ENCODE measurements around the gene MUC16. TPM values are rescaled to one million over a fixed set of nuclear protein-coding genes. Genes with fewer than 3 reads are reported as not detected.

Gene MUC16
- total RNA-seq, 1 donor from 2014 or later, result not detected

- Mint-ChIP-seq H3K9me3 (ENCODE audit: unreplicated experiment) (peaks cover 49% of the 10 kb centered on the region), H3K27me3 (ENCODE audit: unreplicated experiment) (no peaks in the 10 kb centered on the region), H3K4me3 (ENCODE audit: unreplicated experiment) (no peak overlapping the region), H3K36me3 (ENCODE audit: low read depth, unreplicated experiment) (peaks cover 14% of the 10 kb centered on the region), H3K4me1 (ENCODE audit: unreplicated experiment) (no peaks in the 10 kb centered on the region), H3K27ac (ENCODE audit: unreplicated experiment) (no peak overlapping the region)
- TF ChIP-seq, protein P1, sequence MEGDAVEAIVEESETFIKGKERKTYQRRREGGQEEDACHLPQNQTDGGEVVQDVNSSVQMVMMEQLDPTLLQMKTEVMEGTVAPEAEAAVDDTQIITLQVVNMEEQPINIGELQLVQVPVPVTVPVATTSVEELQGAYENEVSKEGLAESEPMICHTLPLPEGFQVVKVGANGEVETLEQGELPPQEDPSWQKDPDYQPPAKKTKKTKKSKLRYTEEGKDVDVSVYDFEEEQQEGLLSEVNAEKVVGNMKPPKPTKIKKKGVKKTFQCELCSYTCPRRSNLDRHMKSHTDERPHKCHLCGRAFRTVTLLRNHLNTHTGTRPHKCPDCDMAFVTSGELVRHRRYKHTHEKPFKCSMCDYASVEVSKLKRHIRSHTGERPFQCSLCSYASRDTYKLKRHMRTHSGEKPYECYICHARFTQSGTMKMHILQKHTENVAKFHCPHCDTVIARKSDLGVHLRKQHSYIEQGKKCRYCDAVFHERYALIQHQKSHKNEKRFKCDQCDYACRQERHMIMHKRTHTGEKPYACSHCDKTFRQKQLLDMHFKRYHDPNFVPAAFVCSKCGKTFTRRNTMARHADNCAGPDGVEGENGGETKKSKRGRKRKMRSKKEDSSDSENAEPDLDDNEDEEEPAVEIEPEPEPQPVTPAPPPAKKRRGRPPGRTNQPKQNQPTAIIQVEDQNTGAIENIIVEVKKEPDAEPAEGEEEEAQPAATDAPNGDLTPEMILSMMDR (IDR thresholded peaks at IDR 0.05; ENCODE audit: unreplicated experiment), result no peak
- DNase-seq (ENCODE audit: low spot score), result no peak
Observed at GRCh38 chr19:9041023-9041422, 30.8 kb upstream of the MUC16 start.

DNA sequence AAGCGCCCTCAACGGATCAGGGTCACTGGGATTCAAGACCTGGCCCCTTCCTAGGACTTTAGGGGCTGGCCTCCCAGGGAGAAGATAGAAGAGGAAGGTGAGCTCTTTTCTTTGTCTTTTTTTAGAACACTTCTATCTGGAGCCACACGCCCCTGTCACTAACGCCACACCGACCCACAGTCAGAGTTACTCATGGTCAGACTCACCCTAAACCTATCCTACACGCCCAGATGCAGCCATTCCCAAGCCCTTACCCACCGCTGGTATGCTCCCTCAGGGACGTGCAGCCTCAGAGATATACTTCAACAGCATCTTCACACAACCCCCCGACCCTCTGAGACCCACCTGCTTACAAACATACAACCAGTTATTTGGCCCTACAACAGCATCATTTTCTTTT, 29.9 kb upstream of the MUC16 start:
- no peak for DNase-seq (ENCODE audit: low spot score)
- H3K36me3 Mint-ChIP-seq (ENCODE audit: low read depth, unreplicated experiment), result peaks cover 19% of the 10 kb centered on the region
- peaks cover 2% of the 10 kb centered on the region for H3K27me3 Mint-ChIP-seq (ENCODE audit: unreplicated experiment)
- H3K4me1 Mint-ChIP-seq (ENCODE audit: unreplicated experiment), result no peaks in the 10 kb centered on the region
- TF ChIP-seq, protein P1 (IDR thresholded peaks at IDR 0.05; ENCODE audit: unreplicated experiment), result no peak
- no peak overlapping the region for H3K27ac Mint-ChIP-seq (ENCODE audit: unreplicated experiment)
- H3K9me3 Mint-ChIP-seq (ENCODE audit: unreplicated experiment), result peaks cover 53% of the 10 kb centered on the region
- H3K4me3 Mint-ChIP-seq (ENCODE audit: unreplicated experiment), result no peak overlapping the region

DNA sequence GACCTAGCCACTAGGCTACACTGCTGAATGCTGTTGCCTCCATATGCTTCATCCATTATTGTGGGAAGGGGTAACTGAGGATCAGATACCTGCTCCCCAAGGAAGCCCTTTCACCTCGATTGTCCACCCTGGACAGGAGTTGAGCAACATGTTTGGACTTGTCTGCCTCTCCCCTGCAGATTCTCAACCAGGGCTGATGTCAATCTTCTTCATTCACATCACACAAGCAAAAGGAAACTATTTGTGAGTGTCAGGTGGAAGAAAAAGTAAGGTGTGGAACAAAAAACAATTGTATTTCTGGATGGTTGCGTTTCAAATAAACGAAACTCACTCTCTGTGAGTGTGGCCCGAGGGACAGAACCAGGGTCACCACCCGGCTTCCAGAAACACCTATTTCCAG, 29.5 kb upstream of the MUC16 start:
- Mint-ChIP-seq H3K4me1 (ENCODE audit: unreplicated experiment) (no peaks in the 10 kb centered on the region), H3K9me3 (ENCODE audit: unreplicated experiment) (peaks cover 53% of the 10 kb centered on the region), H3K27ac (ENCODE audit: unreplicated experiment) (no peak overlapping the region), H3K27me3 (ENCODE audit: unreplicated experiment) (peaks cover 2% of the 10 kb centered on the region), H3K36me3 (ENCODE audit: low read depth, unreplicated experiment) (peaks cover 19% of the 10 kb centered on the region), H3K4me3 (ENCODE audit: unreplicated experiment) (no peak overlapping the region)
- TF ChIP-seq, protein P1 (IDR thresholded peaks at IDR 0.05; ENCODE audit: unreplicated experiment), result no peak
- no peak for DNase-seq (ENCODE audit: low spot score)

DNA sequence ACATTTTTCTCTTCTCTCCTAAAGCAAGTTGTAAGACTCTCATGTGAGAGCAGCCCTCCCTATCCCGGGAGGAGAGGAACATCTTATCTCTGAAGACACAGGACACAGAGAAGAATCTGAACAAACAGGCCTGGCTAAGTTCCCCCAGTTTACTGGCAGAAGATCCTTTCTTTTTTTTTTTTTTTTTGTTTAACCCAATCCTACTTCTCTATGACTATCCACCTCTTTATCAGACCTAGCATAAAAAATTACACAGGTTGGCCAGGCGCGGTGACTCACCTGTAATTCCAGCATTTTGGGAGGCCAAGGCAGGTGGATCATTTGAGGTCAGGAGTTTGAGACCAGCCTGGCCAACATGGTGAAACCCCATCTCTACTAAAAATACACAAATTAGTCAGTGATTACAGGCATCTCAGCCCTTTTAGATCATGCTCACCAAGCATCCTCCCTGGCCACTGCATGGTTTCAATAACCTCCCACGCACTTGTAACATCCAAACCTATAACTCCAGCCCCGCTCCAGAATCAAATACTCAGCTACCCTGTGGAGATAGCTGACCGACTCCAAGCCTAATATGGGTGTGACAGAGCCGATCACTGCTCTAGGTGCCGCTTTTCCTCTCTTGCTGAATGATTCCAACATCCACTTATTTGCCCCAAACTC, 27.3 kb upstream of the MUC16 start:
- no peak for DNase-seq (ENCODE audit: low spot score)
- Mint-ChIP-seq H3K36me3 (ENCODE audit: low read depth, unreplicated experiment) (peaks cover 15% of the 10 kb centered on the region), H3K4me1 (ENCODE audit: unreplicated experiment) (no peaks in the 10 kb centered on the region), H3K9me3 (ENCODE audit: unreplicated experiment) (peaks cover 41% of the 10 kb centered on the region), H3K4me3 (ENCODE audit: unreplicated experiment) (no peak overlapping the region), H3K27me3 (ENCODE audit: unreplicated experiment) (peaks cover 4% of the 10 kb centered on the region), H3K27ac (ENCODE audit: unreplicated experiment) (no peak overlapping the region)
- TF ChIP-seq, protein P1 (IDR thresholded peaks at IDR 0.05; ENCODE audit: unreplicated experiment), result no peak

DNA sequence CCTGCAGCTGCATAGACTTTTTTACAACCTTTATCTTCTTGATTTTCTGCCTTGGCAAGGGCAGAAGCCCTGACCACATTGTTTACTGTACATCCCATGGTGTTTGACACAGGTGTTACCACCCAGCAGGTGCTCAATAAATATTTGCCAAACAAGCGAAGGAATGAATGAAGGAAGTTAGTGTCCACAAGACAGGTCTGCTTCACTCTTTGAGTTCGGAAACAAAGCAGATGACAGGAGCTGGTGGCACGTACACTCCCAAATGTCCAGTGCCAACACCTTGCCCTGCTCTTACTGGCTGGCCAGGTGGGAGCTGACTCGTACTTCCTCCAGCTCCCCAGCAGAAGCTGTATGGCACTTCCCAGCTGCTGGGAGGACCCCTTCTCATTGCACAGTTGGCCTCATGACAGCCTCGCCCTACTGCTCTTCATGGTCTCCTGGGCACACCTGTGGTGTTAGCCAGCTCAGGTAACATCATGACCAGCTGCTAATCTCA, 22.0 kb upstream of the MUC16 start:
- H3K27me3 Mint-ChIP-seq (ENCODE audit: unreplicated experiment), result peaks cover 6% of the 10 kb centered on the region
- no peaks in the 10 kb centered on the region for H3K4me1 Mint-ChIP-seq (ENCODE audit: unreplicated experiment)
- peaks cover 23% of the 10 kb centered on the region for H3K9me3 Mint-ChIP-seq (ENCODE audit: unreplicated experiment)
- H3K4me3 Mint-ChIP-seq (ENCODE audit: unreplicated experiment), result no peak overlapping the region
- H3K27ac Mint-ChIP-seq (ENCODE audit: unreplicated experiment), result no peak overlapping the region
- DNase-seq (ENCODE audit: low spot score), result no peak
- H3K36me3 Mint-ChIP-seq (ENCODE audit: low read depth, unreplicated experiment), result peaks cover 14% of the 10 kb centered on the region
- TF ChIP-seq, protein P1 (IDR thresholded peaks at IDR 0.05; ENCODE audit: unreplicated experiment), result no peak
